HG02840 (cell line): ENCODE results near the gene PPP2R2D.
"Not testable (repeated sequence)": the region's sequence is repeated elsewhere in the genome, so short reads cannot be mapped to it uniquely, and the experiment has no call there.

Experiments
- ATAC-seq: cut with Tn5 transposase; IDR thresholded peaks from one replicate; pipeline ENCODE4 v1.9.1; 2021; ENCODE audit warnings: mild to moderate bottlenecking, moderate library complexity, moderate number of reproducible peaks; ENCODE audit not compliant: unreplicated experiment, low FRiP score

Gene PPP2R2D

GRCh38 chr10:131987786-131988185, 87.0 kb downstream of the PPP2R2D start:
- ATAC-seq: not testable (repeated sequence)

GRCh38 chr10:131991726-131992125, 90.9 kb downstream of the PPP2R2D start:
- no peak for ATAC-seq

GRCh38 chr10:131993275-131993674, 92.5 kb downstream of the PPP2R2D start:
- no peak for ATAC-seq

- ATAC-seq: no peak
Observed at GRCh38 chr10:131994435-131994834, 93.6 kb downstream of the PPP2R2D start.

- no peak for ATAC-seq
Observed at GRCh38 chr10:131996466-131997365, 95.9 kb downstream of the PPP2R2D start.

GRCh38 chr10:131997366-131998049, 96.7 kb downstream of the PPP2R2D start:
- ATAC-seq: no peak

- no peak for ATAC-seq
Observed at GRCh38 chr10:131998050-131998844, 97.4 kb downstream of the PPP2R2D start.

- ATAC-seq: no peak
Observed at GRCh38 chr10:131998845-131999681, 98.3 kb downstream of the PPP2R2D start.

GRCh38 chr10:132001238-132001972, 100.6 kb downstream of the PPP2R2D start:
- no peak for ATAC-seq

GRCh38 chr10:132002004-132002403, 101.2 kb downstream of the PPP2R2D start:
- no peak for ATAC-seq

GRCh38 chr10:132003282-132003924, 102.6 kb downstream of the PPP2R2D start:
- no peak for ATAC-seq

- ATAC-seq: no peak
Observed at GRCh38 chr10:132004052-132004451, 103.2 kb downstream of the PPP2R2D start.

GRCh38 chr10:132005147-132005546, 104.3 kb downstream of the PPP2R2D start:
- no peak for ATAC-seq

GRCh38 chr10:132006966-132007365, 106.2 kb downstream of the PPP2R2D start:
- no peak for ATAC-seq

GRCh38 chr10:132007681-132008080, 106.9 kb downstream of the PPP2R2D start:
- ATAC-seq: no peak
